Ishikawa (cell line): ENCODE measurements around the gene CD247.

Experiments
- CEBPB ChIP-seq: IDR thresholded peaks from 2 replicates; pipeline ENCODE4 v1.6.1; 2012
- CREB1 ChIP-seq: IDR thresholded peaks from 2 replicates; pipeline ENCODE4 v1.6.1; 2012; ENCODE audit warnings: low read depth
- EGR1 ChIP-seq: IDR thresholded peaks from 2 replicates; pipeline ENCODE4 v1.6.1; 2012
- EP300 ChIP-seq: IDR thresholded peaks from 2 replicates; pipeline ENCODE4 v1.6.1; 2012; ENCODE audit warnings: borderline replicate concordance
- FOXM1 ChIP-seq: IDR thresholded peaks from 2 replicates; pipeline ENCODE4 v1.6.1; 2012; ENCODE audit warnings: low read depth, borderline replicate concordance
- MAX ChIP-seq: IDR thresholded peaks from 2 replicates; pipeline ENCODE4 v1.6.1; 2012
- NFIC ChIP-seq: IDR thresholded peaks from 2 replicates; pipeline ENCODE4 v1.6.1; 2012
- RAD21 ChIP-seq: IDR thresholded peaks from 2 replicates; pipeline ENCODE4 v1.6.1; 2012; ENCODE audit warnings: low read depth
- REST ChIP-seq: IDR thresholded peaks from 2 replicates; pipeline ENCODE4 v1.6.1; 2012; ENCODE audit warnings: low read depth, mild to moderate bottlenecking
- TAF1 ChIP-seq: IDR thresholded peaks from 2 replicates; pipeline ENCODE4 v1.6.1; 2012; ENCODE audit warnings: low read depth, mild to moderate bottlenecking
- TCF12 ChIP-seq: IDR thresholded peaks from 2 replicates; pipeline ENCODE4 v1.6.1; 2012; ENCODE audit warnings: low read depth
- TEAD4 ChIP-seq: IDR thresholded peaks from 2 replicates; pipeline ENCODE4 v1.6.1; 2012
- YY1 ChIP-seq: IDR thresholded peaks from 2 replicates; pipeline ENCODE4 v1.6.1; 2012; ENCODE audit warnings: low read depth
- ZBTB7A ChIP-seq: IDR thresholded peaks from 2 replicates; pipeline ENCODE4 v1.6.1; 2012; ENCODE audit warnings: low read depth
- TF ChIP-seq, protein P1 (sequence below): IDR thresholded peaks from 2 replicates; pipeline ENCODE4 v1.6.1; 2012

CD247 gene

DNA sequence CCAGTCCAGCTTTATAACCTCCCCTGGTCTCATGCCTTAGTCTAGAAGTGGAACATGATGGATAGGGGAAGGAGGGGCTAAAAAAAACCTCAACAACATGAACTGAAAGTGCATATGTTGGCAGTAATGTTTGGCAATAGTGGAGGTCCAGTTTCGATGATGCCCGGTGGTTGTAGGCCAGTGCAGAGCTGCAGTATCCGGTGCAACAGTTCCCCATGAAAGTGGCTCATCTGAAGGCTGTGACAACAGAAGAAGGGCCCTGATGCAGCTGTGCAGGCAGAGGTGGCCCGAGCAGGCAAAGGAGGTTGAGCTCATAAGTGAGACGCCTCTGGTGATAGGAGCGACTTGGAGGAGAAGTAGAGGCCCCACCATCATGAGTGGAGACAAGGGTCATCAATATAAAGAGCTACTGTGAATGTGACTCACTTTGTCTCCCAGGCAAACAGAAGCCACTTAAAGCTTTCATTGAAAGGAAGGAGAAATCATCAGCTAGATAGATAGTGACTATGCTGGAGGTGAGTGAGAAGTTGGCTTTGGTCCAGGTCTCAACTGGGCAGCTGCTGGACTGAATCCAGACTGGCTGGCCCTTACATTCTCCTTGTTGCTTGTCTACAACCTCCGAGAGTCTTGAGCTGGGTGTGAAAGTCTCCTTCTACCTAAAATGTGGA, 45.4 kb upstream of the CD247 start:
- TF ChIP-seq YY1 (no peak), TCF12 (no peak), EP300 (no peak), ZBTB7A (no peak), CEBPB (no peak), REST (no peak), CREB1 (no peak), NFIC (peak; percentile 42; the same call in 1 of the 2 replicates), EGR1 (no peak)

- TF ChIP-seq FOXM1, result no peak
- no peak for TF ChIP-seq CEBPB
- TF ChIP-seq, protein P1, sequence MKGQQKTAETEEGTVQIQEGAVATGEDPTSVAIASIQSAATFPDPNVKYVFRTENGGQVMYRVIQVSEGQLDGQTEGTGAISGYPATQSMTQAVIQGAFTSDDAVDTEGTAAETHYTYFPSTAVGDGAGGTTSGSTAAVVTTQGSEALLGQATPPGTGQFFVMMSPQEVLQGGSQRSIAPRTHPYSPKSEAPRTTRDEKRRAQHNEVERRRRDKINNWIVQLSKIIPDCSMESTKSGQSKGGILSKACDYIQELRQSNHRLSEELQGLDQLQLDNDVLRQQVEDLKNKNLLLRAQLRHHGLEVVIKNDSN, result no peak
- TF ChIP-seq REST, result no peak
- TF ChIP-seq CREB1, result no peak
- TF ChIP-seq MAX, result no peak
- no peak for TF ChIP-seq TAF1
- TF ChIP-seq EGR1, result no peak
- TF ChIP-seq EP300, result no peak
- TF ChIP-seq NFIC, result no peak
- no peak for TF ChIP-seq TCF12
- no peak for TF ChIP-seq YY1
- no peak for TF ChIP-seq RAD21
- no peak for TF ChIP-seq TEAD4
- no peak for TF ChIP-seq ZBTB7A
Measured at GRCh38 chr1:167562702-167563101, 44.4 kb upstream of the CD247 start.

- TF ChIP-seq RAD21 (no peak), NFIC (no peak), TEAD4 (no peak), YY1 (no peak), ZBTB7A (no peak), EGR1 (no peak), EP300 (no peak), CREB1 (no peak), CEBPB (no peak), MAX (no peak), FOXM1 (no peak), TCF12 (no peak), TAF1 (no peak), REST (no peak)
- TF ChIP-seq, protein P1, result no peak
Measured at GRCh38 chr1:167561753-167562152, 43.4 kb upstream of the CD247 start.

DNA sequence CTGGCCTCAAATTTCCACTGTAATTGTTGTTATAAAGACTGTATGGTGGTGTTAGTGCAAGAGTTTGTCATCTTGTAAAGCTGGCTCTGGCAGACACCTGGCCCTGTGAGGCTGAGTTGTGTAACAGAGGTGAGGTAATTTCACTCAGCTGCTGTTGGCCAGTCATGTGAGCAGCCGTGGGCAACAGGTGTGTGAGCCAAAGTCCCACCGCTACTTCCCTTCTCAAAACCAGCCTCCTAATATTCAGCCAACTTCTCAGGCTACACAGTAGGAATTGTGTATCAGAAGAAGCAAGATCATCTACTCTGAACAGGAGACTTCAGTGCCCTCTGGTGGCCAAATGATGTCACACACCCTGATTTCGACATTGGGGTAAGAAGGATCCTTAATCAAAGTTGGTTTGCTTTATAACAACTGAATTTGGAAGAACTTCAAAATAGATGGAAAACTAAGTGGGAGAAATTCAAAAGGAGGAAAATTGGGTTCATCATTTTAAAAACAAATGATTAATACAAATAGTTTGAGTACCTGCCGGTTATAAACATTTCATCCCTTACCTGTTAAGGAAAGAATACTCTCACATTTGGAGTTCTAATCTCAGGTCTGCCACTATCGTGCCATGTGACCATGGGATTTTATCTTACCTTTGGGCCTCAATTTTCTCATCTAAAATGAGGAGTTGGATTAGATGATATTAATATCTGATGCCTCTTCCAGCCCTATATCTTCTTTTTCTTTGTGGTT, 37.8 kb upstream of the CD247 start:
- no peak for TF ChIP-seq TEAD4
- peak; percentile 55 for TF ChIP-seq RAD21
- no peak for TF ChIP-seq YY1
- TF ChIP-seq CEBPB, result peak; percentile 72
- no peak for TF ChIP-seq MAX
- no peak for TF ChIP-seq REST
- no peak for TF ChIP-seq FOXM1
- TF ChIP-seq, protein P1, result peak; percentile 46; the same call in 1 of the 2 replicates
